NCI-H446 treated with DMSO at 0.1 percent for 48 hours (cell line): ENCODE data around the gene RTBDN.

Source experiments
- DNase-seq: peaks from one replicate; lab custom pipeline; 2025; lab: John Stamatoyannopoulos, UW

Gene RTBDN

DNA sequence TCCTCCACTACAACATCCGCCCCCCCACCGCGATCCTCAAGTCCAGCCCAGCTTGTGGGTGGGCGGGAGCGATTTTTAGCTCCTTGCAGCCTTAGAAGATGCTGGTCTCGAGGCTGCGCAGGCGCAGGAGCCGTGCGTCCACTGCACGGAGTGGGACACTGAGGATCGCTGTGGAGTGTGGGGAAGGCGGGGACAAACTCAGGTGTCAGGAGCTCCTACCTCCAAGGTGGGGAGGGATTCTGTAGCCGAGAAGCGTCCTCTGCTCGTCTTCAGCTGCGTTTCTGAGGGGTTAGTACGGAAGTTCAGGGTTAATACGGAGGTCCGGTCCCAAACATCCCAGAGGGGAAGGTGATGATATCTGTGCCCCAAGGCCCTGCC, at the start of gene RTBDN:
RTBDN (minus strand) TSS at position 14 of the 378 bp plus-strand sequence. CDS start 4,600 bp downstream, outside the sequence.
- no peak for DNase-seq

DNA sequence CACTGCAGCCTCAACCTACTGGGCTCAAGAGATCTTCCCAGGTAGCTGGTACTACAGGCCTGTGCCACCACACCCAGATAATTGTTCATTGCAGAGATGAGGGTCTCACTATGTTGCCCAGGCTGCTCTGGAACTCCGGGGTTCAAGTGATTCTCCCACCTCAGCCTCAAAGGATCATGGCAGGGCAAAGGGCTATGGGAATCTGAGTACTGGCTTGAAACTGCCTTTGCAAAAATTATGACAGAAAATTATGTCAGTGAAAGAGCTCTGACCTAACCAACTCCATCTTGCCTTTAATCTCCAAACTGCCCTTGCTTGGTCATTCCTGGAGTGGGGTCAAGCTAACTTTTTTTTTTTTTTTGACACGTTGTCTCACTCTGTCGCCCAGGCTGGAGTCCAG, 48.2 kb upstream of the RTBDN start:
- DNase-seq, result no peak

DNA sequence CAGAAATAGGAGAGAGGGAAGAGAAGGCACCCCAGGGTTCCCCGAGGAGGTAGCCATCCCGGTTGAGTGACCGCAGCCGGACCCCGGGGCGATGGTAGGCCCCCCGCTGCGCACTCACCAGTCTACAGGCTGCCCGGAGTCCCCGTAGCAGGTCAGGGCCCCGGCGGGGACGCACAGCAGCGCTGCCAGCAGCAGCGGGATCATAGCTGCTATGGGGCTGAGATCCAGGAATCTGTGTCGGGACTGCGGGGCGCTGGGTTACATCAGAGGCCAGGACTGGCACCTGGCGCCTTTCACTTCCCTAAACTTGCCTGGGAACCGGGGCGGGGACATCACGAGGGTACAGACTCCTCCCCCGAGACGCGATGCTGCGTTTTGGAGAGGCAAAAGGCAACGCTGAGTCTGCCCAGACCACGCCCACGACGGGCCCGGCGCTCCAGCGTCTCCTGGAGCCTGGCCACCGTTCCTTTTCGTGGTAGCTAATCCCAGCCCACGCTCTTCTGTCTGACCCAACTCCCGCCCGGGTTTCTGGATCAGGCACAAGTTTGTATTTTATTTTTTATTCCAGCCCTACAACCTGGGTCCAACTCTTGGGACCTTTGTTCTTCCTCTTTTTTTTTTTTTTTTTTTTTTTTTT, 46.9 kb upstream of the RTBDN start, which contains the start of gene DNASE2:
DNASE2 (minus strand) TSS at position 278 of the 637 bp plus-strand sequence; CDS start at position 204, 74 bp downstream.
- DNase-seq, result peak; percentile 95

DNA sequence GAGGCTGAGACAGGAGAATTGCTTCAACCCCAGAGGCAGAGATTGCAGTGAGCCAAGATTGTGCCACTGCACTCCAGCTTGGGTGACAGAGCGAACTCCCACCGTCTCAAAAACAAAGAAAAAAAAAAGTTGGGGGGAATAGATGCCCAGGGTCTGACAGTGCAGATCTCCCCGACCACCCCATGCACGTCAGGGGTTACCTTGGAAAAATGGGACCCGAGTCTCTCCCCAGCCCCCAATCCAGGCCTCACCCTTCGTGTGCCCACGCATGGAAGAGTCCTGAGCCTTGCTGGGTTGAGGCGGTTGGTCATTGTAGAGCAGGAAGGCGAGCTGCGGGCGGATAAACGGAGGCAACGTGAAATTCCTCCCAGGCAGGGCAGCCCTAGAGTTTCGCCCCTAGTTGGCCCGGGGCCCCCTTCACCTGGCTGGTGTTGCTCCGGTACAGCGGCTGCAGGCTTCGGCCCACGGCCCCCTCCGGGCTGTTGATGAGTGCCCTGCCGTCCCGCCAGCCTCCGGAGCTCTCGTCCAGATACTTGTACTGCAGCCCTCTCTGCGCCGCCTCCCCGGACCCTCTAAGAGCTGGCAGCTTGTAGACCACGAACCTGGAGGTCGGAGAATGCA, 46.3 kb upstream of the RTBDN start:
- DNase-seq, result no peak

DNA sequence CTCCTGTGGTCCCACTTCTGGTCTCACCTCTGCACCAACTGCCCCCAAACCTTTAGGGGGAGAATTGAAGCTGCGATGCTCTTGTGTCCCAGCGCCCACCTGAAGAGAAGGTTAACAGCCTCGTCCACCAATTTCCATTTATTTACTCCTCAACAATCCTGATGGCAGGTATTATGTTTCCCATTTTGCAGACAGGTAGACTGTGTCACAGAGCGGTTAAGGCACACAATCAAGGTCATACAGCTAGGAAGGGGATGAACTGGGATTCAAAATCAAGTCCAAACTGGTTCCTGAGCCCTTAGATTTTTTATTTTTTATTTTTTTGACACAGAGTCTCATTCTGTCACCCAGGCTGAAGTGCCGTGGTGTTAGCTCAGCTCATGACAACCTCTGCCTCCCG, 40.7 kb upstream of the RTBDN start:
- no peak for DNase-seq

DNA sequence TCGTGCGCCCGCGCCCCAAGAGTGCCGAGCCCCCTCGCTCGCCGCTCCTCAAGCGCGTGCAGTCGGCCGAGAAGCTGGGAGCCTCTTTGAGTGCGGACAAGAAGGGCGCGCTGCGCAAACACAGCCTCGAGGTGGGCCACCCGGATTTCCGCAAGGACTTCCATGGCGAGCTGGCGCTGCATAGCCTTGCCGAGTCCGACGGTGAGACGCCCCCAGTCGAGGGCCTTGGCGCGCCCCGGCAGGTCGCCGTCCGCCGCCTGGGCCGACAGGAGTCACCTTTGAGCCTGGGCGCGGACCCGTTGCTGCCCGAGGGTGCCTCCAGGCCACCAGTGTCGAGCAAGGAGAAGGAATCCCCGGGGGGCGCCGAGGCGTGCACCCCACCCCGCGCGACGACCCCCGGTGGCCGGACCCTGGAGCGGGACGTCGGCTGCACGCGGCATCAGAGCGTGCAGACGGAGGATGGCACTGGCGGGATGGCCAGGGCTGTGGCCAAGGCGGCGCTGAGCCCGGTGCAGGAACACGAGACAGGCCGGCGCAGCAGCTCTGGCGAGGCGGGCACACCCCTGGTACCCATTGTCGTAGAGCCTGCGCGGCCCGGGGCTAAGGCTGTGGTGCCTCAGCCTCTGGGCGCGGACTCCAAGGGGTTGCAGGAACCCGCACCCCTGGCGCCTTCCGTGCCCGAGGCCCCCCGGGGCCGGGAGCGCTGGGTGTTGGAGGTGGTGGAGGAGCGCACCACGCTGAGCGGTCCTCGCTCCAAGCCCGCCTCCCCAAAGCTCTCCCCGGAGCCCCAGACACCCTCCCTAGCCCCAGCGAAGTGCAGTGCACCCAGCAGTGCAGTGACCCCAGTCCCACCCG, 39.7 kb upstream of the RTBDN start:
- DNase-seq, result no peak

DNA sequence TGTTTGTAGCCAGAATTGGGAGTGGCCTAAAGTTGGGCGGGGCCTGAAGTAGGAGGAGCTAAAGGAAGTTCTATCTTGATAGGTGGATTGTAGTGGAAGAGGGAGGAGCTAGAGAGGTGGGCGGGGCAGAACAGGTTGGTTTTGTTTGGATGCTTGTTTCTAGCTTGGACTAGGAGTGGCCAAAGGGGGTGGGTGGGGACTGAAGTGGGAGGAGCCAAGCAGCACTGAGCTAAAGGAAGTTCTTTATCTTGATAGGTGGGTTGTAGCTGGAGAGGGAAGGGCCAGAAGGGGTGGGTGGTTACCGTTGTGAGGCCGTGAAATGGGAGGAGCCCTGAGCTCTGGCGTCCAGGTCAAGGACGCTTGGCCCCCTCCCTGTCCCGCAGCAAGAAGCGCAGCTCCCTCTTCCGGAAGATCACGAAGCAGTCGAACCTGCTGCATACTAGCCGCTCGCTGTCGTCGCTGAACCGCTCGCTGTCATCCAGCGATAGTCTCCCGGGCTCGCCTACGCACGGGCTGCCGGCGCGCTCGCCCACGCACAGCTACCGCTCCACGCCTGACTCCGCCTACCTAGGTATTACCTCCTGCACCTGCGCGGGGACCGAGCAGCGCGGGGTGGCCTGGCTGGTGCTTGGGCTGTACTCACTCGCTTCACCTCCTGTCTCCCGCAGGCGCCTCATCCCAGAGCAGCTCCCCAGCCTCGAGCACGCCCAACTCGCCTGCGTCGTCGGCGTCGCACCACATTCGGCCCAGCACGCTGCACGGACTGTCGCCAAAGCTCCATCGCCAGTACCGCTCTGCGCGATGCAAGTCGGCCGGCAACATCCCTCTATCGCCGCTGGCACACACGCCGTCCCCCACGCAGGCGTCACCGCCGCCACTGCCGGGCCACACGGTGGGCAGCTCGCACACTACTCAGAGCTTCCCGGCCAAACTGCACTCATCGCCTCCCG, 38.8 kb upstream of the RTBDN start:
- no peak for DNase-seq

DNA sequence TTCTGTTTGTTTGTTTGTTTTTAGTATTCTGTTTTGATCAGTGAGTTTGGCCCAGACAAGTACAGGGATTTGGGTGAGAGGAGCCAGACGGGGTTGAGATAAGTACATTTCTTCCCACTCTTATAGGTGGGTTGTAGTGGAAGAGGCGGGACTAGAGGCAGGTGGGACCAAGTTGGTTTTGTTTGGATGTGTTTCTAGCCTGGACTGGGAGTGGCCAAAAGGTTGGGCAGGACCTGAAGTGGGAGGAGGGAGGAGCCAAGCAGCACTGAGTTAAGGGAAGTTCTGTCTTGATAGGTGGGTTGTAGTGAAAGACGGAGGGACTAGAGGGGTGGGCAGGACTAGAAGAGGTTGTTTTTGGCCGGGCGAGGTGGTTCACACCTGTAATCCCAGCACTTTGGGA, 37.9 kb upstream of the RTBDN start:
- DNase-seq, result no peak

DNA sequence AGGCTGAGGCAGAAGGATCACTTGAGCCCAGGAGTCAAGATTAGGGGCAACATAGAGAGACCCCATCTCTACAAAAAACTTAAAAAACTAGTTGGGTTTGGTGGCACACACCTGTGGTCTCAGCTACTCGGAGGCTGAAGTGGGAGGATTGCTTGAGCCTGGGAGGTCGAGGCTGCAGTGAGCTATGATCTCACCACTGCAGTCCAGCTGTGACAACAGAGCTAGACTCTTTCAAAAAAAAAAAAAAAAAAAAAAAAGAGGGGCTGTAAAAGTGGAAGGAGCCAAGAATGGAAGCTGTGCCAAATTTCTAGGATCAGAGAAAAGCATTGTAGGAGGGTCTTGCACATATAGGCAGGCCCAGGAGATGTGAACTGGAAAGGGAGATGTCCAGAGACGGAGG, 37.3 kb upstream of the RTBDN start:
- DNase-seq, result no peak

DNA sequence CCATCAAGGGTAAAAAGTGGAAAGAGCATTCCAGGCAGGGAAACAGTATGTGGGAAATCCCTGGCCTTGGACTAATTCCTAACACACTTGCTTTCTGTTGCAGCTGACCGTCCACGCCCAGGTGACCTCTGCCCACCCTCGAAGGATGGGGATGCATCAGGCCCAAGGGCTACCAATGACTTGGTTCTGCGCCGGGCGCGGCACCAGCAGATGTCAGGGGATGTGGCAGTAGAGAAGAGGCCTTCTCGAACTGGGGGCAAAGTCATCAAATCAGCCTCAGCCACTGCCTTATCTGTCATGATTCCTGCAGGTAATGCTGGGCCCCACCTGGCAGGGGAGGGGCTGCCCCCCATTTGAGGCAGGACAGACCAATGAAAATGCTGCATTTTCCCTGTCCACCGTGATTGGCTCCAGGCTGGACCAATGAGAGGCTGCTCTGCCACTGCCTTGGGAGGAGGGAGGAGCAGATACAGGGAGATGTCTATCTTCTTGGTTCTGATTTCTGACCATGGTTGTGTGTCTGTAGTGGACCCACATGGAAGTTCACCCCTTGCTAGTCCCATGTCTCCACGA, 34.2 kb upstream of the RTBDN start:
- no peak for DNase-seq

DNA sequence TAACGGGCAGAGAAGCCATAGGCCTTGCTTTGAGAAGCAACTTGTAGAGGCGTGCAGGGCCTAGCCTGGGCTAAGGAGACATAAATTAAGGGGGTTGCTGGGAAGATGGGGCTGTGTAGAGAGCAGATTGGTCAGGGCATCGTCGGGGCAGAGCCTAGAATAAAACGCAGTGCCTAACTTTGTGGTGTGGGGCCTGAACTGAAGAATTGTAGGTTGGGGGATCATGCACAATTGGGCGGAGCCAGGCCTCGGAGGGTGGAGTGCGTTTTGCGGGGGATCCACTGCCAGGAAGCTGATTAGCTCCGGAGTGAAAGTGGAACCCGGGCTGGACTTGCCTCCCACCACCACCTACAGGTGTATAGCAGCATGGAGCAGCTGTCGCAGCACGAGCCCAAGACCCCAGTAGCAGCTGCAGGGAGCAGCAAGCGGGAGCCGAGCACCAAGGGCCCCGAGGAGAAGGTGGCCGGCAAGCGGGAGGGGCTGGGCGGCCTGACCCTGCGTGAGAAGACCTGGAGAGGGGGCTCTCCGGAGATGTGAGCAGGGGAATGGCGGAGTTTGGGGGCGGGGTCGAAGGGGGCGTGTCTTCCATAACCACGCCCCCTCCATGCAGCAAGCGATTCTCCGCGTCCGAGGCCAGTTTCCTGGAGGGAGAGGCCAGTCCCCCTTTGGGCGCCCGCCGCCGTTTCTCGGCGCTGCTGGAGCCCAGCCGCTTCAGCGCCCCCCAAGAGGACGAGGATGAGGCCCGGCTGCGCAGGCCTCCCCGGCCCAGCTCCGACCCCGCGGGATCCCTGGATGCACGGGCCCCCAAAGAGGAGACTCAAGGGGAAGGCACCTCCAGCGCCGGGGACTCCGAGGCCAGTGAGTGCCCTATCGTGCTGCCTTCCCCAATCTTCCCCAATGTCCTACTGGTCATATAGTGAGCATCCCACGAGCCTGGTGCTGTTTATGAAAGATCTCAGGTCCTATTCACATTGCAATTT, 33.0 kb upstream of the RTBDN start:
- no peak for DNase-seq

DNA sequence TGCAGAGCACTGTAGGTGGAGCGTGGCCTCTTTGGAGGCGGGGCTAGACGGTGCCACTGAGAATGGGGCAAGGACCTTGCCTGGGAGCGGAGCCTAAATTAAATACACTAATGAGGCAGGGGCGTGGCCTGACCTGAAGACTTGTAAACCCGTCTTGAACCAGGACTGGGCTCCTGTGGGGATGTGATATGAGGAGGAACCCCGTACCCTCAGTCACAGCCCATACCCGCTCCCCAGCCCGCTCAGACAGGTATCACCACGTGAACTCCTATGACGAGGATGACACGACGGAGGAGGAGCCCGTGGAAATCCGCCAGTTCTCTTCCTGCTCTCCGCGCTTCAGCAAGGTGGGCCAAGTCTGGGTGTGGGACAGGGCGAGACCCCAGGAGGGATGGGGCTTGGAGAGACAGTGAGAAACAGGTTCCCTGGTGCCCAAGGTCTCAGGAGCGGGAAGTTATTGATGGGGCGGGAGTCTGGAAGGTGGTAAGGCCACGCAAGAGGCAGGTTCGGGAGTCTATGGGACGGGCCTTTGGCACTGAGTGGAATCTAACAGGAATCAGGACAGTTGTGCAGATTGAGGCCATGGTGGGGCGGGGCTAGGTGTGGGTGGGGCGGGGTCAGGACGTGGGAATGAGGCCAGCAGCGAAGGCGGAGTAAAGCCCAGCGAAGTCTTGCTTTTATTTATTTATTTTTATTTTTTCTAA, 32.2 kb upstream of the RTBDN start:
- no peak for DNase-seq

DNA sequence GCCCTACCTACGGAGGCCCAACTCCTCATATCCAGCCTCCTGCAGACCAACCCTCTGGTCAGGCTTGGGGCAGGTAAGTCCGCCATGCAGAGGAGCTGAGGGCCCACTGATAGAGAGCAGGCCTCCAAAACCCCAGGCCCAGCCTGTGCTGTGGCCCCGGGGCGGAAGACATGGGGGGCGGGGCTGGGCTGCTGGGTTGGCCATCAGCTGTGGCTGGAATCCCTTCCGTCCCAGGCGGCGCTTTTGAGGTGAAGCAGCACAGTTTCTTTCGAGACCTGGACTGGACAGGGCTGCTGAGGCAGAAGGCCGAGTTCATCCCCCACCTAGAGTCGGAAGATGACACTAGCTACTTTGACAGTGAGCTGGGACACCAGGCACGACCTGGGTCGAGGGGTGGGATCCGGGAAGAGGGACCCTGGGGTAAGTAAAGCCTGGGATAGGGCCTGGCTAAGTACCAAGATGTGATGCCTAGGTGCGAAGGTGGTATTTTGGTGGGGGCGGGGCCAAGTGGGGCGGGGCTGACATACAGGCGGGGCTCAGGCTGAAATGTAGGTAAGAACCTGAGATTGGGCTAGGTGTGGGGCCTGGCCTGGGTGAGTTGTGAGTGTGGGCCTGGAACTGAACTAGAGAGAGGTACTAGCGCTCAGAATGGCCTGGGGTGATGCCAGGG, 31.5 kb upstream of the RTBDN start:
- DNase-seq, result no peak

DNA sequence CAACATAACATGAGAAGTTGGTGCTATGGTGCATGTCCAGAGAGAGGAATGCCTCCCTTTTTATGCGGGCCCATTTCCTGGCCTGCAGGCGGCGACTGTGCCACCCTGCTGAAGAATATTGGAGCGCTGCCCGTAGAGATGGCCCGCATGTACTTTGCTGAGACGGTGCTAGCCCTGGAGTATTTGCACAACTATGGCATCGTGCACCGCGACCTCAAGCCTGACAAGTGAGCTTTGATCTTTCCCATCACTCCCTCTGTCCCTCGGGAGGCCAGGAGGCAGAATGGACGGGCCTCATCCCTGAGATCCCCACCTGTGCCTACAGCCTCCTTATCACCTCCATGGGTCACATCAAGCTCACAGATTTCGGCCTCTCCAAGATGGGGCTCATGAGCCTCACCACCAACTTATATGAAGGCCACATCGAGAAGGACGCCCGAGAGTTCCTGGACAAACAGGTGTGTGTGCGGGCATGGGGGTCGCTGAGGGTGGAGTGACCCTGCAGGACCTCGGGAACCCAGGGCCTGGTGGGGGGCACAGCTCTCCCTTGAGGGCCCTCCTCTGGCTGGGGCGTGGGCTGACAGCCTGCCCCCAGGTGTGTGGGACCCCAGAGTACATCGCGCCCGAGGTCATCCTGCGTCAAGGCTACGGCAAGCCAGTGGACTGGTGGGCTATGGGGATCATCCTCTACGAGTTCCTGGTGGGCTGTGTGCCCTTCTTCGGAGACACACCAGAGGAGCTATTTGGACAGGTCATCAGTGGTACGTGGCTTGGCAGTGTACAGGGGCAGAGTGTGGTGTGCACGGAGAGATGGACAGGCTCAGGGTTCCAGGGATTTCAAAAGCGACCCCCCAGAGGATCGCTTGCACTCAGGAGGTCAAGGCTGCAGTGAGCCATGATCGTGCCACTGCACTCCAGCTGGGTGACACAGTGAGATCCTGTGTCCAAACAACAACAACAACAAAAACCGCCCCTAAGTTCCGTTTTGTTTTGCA, 30.6 kb upstream of the RTBDN start:
- no peak for DNase-seq

DNA sequence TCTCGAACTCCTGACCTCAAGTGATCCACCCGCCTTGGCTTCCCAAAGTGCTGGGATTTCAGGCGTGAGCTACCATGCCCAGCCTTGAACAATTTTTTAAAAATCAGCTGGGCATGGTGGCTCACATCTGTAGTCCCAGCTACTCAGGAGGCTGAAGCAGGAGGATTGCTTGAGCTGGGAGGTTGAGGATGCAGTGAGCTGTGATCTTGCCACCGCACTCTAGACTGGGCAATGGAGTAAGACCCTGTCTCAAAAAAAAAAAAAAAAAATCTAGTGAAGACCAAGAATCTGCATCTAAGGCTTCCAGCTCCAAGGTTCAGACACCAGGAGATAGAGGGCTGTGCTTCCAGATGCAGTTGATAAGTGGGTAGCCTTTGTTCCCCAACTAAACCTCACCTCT, 29.8 kb upstream of the RTBDN start:
- no peak for DNase-seq

DNA sequence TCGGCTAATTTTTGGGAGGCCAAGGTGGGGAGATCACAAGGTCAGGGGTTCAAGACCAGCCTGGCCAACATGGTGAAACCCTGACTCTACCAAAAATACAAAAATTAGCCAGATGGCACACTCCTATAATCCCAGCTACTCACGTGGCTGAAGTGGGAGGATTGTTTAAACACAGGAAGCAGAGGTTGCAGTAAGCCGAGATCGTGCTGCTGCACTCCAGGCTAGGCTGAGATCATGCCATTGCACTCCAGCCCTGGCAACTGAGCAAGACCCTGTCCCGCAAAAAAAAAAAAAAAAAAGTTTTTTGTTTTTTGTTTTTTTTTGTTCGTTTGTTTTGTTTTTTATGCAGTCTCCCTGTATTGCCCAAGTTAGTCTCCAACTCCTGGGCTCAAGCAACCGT, 25.2 kb upstream of the RTBDN start:
- no peak for DNase-seq

DNA sequence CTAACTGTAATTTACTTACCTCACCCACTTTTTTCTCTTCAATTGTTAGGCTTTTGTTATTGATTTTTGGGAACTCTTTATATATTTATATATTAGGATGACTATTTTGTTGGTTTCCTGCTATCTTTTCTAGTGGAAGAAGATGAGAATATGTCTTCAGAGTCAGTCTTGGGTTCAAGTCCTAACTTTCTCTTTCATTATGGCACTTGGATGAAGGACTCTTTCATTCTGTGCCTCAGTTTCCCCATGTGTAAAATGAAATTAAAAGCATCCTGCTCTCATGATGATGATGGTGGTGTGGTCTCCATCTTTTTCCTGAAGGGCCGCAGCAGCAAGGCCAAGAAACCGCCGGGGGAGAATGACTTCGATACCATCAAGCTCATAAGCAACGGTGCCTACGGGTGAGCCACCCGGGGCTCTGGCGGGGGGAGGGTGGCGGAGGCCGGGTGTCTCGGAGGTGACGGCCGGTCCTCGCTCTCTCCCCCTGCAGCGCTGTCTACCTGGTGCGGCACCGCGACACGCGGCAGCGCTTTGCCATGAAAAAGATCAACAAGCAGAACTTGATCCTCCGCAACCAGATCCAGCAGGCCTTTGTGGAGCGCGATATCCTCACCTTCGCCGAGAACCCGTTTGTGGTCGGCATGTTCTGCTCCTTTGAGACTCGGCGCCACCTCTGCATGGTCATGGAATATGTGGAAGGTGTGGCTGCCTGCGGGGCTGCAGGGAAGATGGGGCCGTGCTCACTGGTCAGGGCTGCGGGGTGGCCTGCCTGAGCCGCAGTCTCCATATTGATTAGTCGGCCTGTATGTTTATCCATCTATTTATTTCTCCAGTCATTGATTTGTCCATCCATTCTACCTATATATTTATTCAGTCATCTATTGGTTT, 23.9 kb upstream of the RTBDN start:
- DNase-seq, result no peak
